ENCODE data around the gene KRT77. TPM values are rescaled to one million over a fixed set of nuclear protein-coding genes. Genes with fewer than 3 reads are reported as not detected.
A peak's percentile ranks its signal among the peaks of the same experiment; 100 is the strongest.

The KRT77 gene
- total and polyA plus RNA-seq, 10 of the 15 experiments (the other 5 are each of a cell fraction or from before 2014, with no cell fraction given), result not detected

GRCh38 chr12:52741375-52742195, 38.3 kb upstream of the KRT77 start:
- Histone ChIP-seq H3K27ac (ENCODE audit: control insufficient read depth, insufficient read depth) (no peak overlapping the region), H3K4me3 (no peak overlapping the region), H4K20me1 (ENCODE audit: control insufficient read depth, insufficient read depth) (no peaks in the 10 kb centered on the region), H3K36me3 (ENCODE audit: control insufficient read depth in 2 of 2, insufficient read depth in 2 of 2, low read length in 1 of 2) (no peaks in the 10 kb centered on the region), H3K27me3 (replicated peaks in 1 of 2; ENCODE audit: control insufficient read depth in 2 of 2, insufficient read depth in 2 of 2, low read length in 1 of 2) (no peaks in the 10 kb centered on the region), H2AFZ (ENCODE audit: control insufficient read depth, low read depth, low read length) (no peak overlapping the region), H3K9me3 (replicated peaks; ENCODE audit: control insufficient read depth, insufficient read depth, low read length) (no peaks in the 10 kb centered on the region), H3K4me1 (ENCODE audit: control insufficient read depth, insufficient read depth, low read length) (no peaks in the 10 kb centered on the region), H3K4me2 (ENCODE audit: control insufficient read depth, insufficient read depth) (no peak overlapping the region), H3K9ac (ENCODE audit: control insufficient read depth, insufficient read depth, low read length) (no peak overlapping the region), H3K79me2 (ENCODE audit: control insufficient read depth, insufficient read depth, low read length) (no peaks in the 10 kb centered on the region)
- DNase-seq (ENCODE audit: low read depth, low spot score) (no peak), ATAC-seq (peak; percentile 55; the same call in 1 of the 3 replicates), FAIRE-seq (peak; percentile 75)
- ChIA-PET SMC1A (ENCODE audit: uncharacterized antibody, unreplicated experiment) (no interaction called here), POLR2A (no interaction called here), RAD21 (ENCODE audit: unreplicated experiment) (no interaction called here), CTCF (no interaction called here)
- intact Hi-C loops (cut with micrococcal nuclease; ENCODE audit: unreplicated experiment) (no loop called here), in situ Hi-C loops (cut with MboI) (no loop called here)
- no TSS peak for BruUV-seq (replicated peaks)
- WGBS (ENCODE audit: insufficient coverage, insufficient replicate concordance, low lambda C conversion rate, missing lambda C conversion rate), result 9% methylated on average over 15 of the region's 16 CpGs
- TF ChIP-seq, protein P1, sequence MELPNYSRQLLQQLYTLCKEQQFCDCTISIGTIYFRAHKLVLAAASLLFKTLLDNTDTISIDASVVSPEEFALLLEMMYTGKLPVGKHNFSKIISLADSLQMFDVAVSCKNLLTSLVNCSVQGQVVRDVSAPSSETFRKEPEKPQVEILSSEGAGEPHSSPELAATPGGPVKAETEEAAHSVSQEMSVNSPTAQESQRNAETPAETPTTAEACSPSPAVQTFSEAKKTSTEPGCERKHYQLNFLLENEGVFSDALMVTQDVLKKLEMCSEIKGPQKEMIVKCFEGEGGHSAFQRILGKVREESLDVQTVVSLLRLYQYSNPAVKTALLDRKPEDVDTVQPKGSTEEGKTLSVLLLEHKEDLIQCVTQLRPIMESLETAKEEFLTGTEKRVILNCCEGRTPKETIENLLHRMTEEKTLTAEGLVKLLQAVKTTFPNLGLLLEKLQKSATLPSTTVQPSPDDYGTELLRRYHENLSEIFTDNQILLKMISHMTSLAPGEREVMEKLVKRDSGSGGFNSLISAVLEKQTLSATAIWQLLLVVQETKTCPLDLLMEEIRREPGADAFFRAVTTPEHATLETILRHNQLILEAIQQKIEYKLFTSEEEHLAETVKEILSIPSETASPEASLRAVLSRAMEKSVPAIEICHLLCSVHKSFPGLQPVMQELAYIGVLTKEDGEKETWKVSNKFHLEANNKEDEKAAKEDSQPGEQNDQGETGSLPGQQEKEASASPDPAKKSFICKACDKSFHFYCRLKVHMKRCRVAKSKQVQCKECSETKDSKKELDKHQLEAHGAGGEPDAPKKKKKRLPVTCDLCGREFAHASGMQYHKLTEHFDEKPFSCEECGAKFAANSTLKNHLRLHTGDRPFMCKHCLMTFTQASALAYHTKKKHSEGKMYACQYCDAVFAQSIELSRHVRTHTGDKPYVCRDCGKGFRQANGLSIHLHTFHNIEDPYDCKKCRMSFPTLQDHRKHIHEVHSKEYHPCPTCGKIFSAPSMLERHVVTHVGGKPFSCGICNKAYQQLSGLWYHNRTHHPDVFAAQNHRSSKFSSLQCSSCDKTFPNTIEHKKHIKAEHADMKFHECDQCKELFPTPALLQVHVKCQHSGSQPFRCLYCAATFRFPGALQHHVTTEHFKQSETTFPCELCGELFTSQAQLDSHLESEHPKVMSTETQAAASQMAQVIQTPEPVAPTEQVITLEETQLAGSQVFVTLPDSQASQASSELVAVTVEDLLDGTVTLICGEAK (IDR thresholded peaks at IDR 0.05; ENCODE audit: borderline replicate concordance), result no peak
- no peak for TF ChIP-seq ZBTB11 (CRISPR knock-in tag; IDR thresholded peaks at IDR 0.05)
- TF ChIP-seq, protein P2, sequence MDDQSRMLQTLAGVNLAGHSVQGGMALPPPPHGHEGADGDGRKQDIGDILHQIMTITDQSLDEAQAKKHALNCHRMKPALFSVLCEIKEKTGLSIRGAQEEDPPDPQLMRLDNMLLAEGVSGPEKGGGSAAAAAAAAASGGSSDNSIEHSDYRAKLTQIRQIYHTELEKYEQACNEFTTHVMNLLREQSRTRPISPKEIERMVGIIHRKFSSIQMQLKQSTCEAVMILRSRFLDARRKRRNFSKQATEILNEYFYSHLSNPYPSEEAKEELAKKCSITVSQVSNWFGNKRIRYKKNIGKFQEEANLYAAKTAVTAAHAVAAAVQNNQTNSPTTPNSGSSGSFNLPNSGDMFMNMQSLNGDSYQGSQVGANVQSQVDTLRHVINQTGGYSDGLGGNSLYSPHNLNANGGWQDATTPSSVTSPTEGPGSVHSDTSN (IDR thresholded peaks at IDR 0.05; ENCODE audit: insufficient replicate concordance, low read depth, low read length), result no peak
- TF ChIP-seq, protein P3, sequence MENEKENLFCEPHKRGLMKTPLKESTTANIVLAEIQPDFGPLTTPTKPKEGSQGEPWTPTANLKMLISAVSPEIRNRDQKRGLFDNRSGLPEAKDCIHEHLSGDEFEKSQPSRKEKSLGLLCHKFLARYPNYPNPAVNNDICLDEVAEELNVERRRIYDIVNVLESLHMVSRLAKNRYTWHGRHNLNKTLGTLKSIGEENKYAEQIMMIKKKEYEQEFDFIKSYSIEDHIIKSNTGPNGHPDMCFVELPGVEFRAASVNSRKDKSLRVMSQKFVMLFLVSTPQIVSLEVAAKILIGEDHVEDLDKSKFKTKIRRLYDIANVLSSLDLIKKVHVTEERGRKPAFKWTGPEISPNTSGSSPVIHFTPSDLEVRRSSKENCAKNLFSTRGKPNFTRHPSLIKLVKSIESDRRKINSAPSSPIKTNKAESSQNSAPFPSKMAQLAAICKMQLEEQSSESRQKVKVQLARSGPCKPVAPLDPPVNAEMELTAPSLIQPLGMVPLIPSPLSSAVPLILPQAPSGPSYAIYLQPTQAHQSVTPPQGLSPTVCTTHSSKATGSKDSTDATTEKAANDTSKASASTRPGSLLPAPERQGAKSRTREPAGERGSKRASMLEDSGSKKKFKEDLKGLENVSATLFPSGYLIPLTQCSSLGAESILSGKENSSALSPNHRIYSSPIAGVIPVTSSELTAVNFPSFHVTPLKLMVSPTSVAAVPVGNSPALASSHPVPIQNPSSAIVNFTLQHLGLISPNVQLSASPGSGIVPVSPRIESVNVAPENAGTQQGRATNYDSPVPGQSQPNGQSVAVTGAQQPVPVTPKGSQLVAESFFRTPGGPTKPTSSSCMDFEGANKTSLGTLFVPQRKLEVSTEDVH (IDR thresholded peaks at IDR 0.05; ENCODE audit: low read depth, partially characterized antibody), result no peak
- no peak for TF ChIP-seq GABPA (IDR thresholded peaks at IDR 0.05; ENCODE audit: low read depth)
- no peak for TF ChIP-seq SUZ12 (IDR thresholded peaks at IDR 0.05; ENCODE audit: unreplicated experiment)

Data from GM12878 (cell line).